Activated CD8-positive, alpha-beta memory T cell treated with anti-CD3 and anti-CD28 coated beads, Interleukin-2, amount 50 U/mL, for 4 hours (primary cell): ENCODE results near the gene IL12RB2.
"Not testable (repeated sequence)": the region's sequence is repeated elsewhere in the genome, so short reads cannot be mapped to it uniquely, and the experiment has no call there.

ENCODE experiments used
- DNase-seq: peaks from one replicate; pipeline ENCODE4 v3.0.0-alpha.2; 2020

Gene IL12RB2

GRCh38 chr1:67352211-67352610 is 44.5 kb downstream of the IL12RB2 start:
- no peak for DNase-seq

GRCh38 chr1:67355745-67356424 is 48.2 kb downstream of the IL12RB2 start:
- no peak for DNase-seq

GRCh38 chr1:67359592-67359991 is 51.9 kb downstream of the IL12RB2 start:
- no peak for DNase-seq

- no peak for DNase-seq
Observed at GRCh38 chr1:67361641-67362040, 54.0 kb downstream of the IL12RB2 start.

GRCh38 chr1:67367370-67368045 is 59.8 kb downstream of the IL12RB2 start:
- DNase-seq: no peak

GRCh38 chr1:67368046-67368514 is 60.4 kb downstream of the IL12RB2 start:
- DNase-seq: no peak

GRCh38 chr1:67371043-67371442 is 63.4 kb downstream of the IL12RB2 start:
- no peak for DNase-seq

GRCh38 chr1:67371681-67372080 is 64.0 kb downstream of the IL12RB2 start:
- DNase-seq: no peak

GRCh38 chr1:67372136-67372535 is 64.5 kb downstream of the IL12RB2 start:
- no peak for DNase-seq

GRCh38 chr1:67372898-67373297 is 65.2 kb downstream of the IL12RB2 start:
- no peak for DNase-seq

- DNase-seq: no peak
Observed at GRCh38 chr1:67376381-67376780, 68.7 kb downstream of the IL12RB2 start.

- DNase-seq: no peak
Observed at GRCh38 chr1:67377253-67377652, 69.6 kb downstream of the IL12RB2 start.

- no peak for DNase-seq
Observed at GRCh38 chr1:67381154-67381553, 73.5 kb downstream of the IL12RB2 start.

- no peak for DNase-seq
Observed at GRCh38 chr1:67382292-67382691, 74.6 kb downstream of the IL12RB2 start.

- DNase-seq: no peak
Observed at GRCh38 chr1:67383999-67384638, 76.4 kb downstream of the IL12RB2 start.

- no peak for DNase-seq
Observed at GRCh38 chr1:67390041-67390887, 82.6 kb downstream of the IL12RB2 start.

GRCh38 chr1:67393240-67393639 is 85.6 kb downstream of the IL12RB2 start:
- DNase-seq: no peak

- no peak for DNase-seq
Observed at GRCh38 chr1:67393737-67394136, 86.1 kb downstream of the IL12RB2 start.

GRCh38 chr1:67394548-67394947 is 86.9 kb downstream of the IL12RB2 start:
- DNase-seq: no peak

- DNase-seq: no peak
Observed at GRCh38 chr1:67399199-67399993, 91.7 kb downstream of the IL12RB2 start.

- not testable (repeated sequence) for DNase-seq
Observed at GRCh38 chr1:67400029-67400786, 92.5 kb downstream of the IL12RB2 start.
